ENCODE data around the gene RAD21L1.
A peak's percentile ranks its signal among the peaks of the same experiment; 100 is the strongest.
"Not testable (repeated sequence)": the region's sequence is repeated elsewhere in the genome, so short reads cannot be mapped to it uniquely, and the experiment has no call there.

Gene RAD21L1

GRCh38 chr20:1232286-1233111 lies 6.7 kb downstream of the RAD21L1 start:
- no peak for DNase-seq

DNA sequence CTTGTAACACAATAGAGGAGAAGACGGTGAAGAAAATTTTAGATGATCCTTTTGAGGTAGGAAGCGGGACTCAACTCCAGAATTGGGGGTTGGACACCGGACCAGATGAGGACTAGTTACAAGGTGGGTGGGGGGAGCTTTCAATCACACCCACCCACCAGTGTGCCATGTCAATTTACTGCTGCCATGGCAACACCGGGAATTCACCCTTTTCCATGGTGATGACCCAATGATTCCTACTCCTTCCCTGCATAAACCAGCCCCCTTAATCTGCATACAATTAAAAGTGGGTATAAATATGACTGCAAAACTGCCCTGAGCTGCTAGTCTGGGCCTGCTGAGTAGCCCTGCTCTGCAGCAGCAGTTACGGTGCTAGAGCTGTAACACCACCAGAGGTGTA lies 14.7 kb downstream of the RAD21L1 start:
- no peak for DNase-seq

GRCh38 chr20:1241456-1241855 lies 15.6 kb downstream of the RAD21L1 start:
- DNase-seq = no peak

GRCh38 chr20:1242099-1242498 lies 16.3 kb downstream of the RAD21L1 start:
- DNase-seq = no peak

- DNase-seq = no peak
Observed at GRCh38 chr20:1242530-1242929, 16.7 kb downstream of the RAD21L1 start.

GRCh38 chr20:1245578-1245977 lies 19.7 kb downstream of the RAD21L1 start:
- DNase-seq = no peak

DNA sequence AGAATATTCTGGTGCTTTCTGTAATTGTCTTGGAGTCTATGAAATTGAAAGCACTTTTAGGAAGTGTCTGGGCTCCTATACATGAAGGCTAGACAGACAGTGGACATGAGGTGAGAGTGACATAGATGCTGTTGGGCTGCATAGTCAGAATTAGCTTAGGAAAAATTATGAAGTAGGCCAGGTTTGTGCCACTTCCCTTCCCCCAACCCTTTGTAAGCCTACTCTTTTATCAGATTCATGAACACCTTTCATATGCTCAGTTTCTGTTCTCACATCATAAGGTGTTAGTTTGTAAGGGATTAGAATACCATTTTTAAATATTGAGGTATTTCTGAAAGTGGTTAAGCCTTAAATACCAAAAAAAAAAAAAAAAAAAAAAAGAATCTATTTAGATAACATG lies 21.8 kb downstream of the RAD21L1 start:
- DNase-seq = no peak

DNA sequence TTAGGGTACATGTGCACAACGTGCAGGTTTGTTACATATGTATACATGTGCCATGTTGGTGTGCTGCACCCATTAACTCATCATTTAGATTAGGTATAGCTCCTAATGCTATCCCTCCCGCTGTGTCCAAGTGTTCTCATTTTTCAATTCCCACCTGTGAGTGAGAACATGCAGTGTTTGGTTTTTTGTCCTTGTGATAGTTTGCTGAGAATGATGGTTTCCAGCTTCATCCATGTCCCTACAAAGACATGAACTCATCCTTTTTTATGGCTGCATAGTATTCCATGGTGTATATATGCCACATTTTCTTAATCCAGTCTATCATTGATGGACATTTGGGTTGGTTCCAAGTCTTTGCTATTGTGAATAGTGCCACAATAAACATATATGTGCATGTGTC lies 24.4 kb downstream of the RAD21L1 start:
- not testable (repeated sequence) for DNase-seq

- no peak for DNase-seq
Observed at GRCh38 chr20:1252416-1252815, 26.6 kb downstream of the RAD21L1 start.

GRCh38 chr20:1254254-1254653 lies 28.4 kb downstream of the RAD21L1 start:
- DNase-seq = no peak

DNA sequence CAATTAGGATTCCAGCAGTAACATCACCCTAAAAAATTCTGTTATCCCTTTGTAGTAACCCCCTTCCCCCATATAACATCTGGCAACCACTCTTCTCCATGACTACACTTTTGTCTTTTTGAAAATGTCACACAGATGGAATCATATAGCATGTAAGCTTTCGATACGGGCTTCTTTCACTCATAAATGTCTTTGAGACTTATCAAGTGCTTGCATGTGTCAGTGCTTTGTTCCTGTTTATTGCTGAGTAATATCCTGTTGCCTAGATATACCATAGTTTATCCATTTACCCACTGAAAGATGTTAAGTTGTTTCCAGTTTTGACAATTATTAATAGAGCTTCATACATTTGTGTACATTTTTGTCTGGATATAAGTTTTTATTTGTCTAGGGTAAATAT lies 29.8 kb downstream of the RAD21L1 start:
- peak; percentile 25 for DNase-seq

DNA sequence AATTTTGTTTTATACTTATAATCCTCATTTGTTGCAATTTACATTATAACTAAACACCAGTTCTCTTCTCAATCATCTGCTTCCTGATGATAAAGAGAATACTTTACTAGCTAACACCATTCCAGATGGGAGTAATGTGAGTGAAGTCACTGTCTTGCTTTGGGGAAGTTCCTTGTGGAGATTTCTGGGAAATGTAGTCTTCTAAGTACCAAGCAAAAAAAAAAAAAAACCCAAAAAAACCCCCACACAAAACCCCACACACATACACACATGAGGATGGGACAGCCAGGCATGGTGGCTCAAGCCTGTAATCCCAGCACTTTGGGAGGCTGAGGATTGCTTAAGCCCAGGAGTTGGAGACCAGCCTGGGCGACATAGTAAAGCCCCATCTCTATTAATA lies 38.0 kb downstream of the RAD21L1 start:
- DNase-seq = peak; percentile 12

DNA sequence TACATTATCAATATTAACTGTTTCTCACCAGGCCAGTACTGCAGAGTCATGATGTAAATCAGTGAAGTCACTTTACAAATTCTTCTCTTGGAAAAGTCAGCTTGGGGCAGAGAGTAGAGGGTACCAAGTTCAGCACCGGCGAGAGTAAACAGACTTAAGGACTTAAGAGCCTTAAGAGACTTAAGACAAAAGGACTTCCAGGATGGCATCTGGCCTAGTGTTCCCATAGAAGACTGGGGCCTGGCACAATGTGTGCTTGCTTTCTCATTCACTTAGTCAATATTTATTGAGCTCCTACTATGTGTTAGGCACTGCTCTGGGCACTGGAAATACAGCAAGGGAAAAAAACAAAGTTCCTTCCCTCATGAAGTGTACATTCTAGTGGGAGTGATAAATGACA lies 38.9 kb downstream of the RAD21L1 start:
- no peak for DNase-seq

- no peak for DNase-seq
Observed at GRCh38 chr20:1265226-1265915, 39.5 kb downstream of the RAD21L1 start.

DNA sequence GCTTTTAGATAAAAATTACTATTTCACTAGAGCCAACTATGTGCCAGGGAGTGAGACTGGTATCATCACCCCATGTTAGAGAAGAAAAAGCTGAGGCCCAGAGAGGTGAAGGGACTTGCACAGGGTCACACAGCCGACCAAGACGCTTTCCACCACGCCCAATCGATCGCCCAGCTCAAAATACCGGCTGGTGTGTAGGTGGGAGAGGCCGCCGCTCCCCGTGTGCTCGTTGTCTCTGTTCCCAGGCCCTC lies 40.0 kb downstream of the RAD21L1 start:
- DNase-seq = no peak

DNA sequence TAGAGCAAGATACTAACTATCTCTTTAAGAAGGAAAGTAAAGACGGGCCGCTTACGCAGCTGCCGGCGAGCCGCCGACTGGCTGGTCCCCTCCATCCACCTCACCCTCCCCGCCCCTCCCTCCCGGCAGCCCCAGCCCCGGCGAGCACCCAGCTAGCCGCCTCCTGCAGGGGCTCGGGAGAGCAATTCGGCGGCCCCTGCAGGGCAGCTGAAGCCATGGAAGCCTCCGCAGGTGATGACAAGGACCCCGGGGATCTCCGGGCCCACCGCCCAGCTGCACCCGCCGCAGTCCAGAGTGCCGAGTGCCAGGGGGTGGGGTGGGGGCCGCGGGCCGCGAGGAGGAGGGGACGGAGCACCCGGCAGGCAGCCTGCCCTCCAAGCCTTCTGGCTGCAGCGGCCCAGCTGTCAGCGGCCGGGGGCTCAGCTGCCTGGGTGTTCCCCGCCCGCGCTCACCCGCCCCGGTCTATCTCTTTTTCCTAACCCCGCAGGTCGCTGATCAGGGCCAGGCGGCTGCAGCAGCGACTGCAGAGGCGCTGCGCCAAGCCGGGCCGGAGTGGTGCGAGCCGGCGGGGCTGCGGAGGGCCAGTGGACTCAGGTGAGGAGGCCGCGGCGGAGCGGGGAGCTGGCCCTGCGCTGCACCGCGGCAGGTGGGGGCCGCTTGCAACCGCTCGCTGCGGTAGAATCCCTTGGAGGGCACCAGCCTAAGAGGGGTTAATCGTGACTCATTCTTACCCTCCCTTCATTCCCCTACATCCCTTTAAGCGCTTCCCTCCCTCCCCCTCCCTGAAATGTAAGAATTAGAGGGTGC lies 40.5 kb downstream of the RAD21L1 start, which contains the start of gene SNPH:
SNPH (plus strand) TSS at position 128 of the 807 bp plus-strand sequence. CDS start 29,946 bp downstream, outside the sequence.
- DNase-seq = peak; percentile 6

DNA sequence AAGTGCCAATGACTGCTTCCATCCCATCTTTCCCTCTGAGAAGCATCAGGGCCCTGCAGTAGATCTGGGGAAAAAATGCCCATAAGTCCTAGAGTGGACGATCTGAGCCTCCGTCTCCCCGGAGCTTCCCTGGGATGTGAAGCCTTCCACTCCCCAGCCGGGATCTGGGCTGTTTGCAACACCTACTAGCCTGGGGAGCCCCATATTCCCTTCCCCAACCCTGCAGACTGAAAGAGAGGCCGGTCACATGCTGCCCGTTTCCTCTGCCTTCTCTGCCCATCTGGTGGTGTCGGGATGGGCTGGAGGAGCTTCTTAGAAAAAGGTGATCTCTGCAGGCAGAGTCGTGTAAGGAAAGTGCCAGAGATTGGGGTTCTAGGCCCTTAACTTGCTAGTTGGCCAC lies 41.3 kb downstream of the RAD21L1 start:
- no peak for DNase-seq

- DNase-seq = no peak
Observed at GRCh38 chr20:1267809-1268374, 42.0 kb downstream of the RAD21L1 start.

DNA sequence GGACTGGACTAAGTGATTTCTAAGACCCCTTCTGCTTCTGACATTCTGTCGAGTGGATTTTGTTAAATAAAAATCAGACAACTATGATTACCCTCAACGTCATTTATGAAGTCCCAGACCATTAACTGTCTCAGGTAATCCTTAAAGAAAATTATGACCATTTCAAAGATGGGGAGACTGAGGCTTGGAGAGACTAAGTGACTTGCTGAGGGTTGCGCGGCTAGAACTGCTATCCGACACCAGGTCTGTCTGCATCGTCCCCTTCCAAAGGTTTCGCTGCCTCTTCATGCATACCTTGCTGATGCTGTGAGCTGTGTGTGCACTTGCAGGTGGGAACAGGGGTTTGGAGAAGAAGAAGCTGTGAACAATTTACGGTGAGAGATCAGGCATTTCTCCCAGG lies 43.4 kb downstream of the RAD21L1 start:
- DNase-seq = no peak

DNA sequence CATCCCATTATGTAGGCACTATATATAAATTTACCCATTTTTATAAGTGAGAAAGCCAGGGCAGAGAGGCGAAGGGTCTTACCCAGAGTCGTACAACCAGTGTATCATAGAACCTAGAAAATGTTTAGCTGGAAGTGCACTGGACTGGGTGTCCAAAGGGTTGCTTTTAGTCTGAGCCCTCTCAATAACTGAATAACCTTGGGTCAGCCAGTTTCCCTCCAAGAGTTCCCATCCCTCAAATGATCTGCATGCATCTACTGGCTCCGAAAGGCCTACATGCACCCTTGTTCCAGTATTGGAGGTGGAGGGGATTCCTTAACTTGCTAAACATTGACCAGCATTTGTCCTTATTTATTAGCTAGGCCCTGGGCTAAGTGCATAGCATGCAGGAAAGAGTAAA lies 44.0 kb downstream of the RAD21L1 start:
- no peak for DNase-seq

GRCh38 chr20:1272368-1273100 lies 46.7 kb downstream of the RAD21L1 start:
- DNase-seq = no peak

DNA sequence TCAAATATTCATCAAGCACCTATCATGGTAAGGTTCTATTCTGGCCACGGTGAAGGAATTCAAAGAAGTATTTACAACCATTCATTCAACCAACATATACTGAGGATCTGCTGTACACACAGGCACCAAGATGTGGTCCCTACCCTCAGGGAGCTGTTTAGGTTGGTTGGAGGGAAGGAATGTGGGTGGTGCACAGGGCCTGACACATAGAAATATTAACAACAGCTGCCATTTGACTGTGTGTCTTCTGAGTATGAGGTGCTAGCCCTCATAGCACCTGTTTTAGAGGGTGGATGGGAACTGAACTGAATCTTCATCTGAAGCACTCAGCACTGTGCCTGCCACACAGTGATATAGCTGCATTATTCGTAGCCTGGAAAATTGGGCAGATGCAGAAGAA lies 47.5 kb downstream of the RAD21L1 start:
- DNase-seq = no peak
